Fibroblast of villous mesenchyme (primary cell): ENCODE results near the gene BST1. TPM values are rescaled to one million over a fixed set of nuclear protein-coding genes. Genes with fewer than 3 reads are reported as not detected.
"Not testable (repeated sequence)": the region's sequence is repeated elsewhere in the genome, so short reads cannot be mapped to it uniquely, and the experiment has no call there.

Experiments used
- DNase-seq: peaks from one replicate; pipeline ENCODE4 v3.0.0-alpha.2; 2010; ENCODE audit warnings: low read depth
- H3K4me3 ChIP-seq: 2 replicates; pipeline ENCODE4 v1.5.1; 2011; ENCODE audit warnings: low read depth, mild to moderate bottlenecking, low read length
- CTCF ChIP-seq: IDR thresholded peaks from 2 replicates; pipeline ENCODE4 v1.5.1; 2012; ENCODE audit warnings: low read depth, mild to moderate bottlenecking, low read length; ENCODE audit not compliant: insufficient read depth
- total RNA-seq: library from RNA; depleted of rRNA; stranded (reverse); fragments of >200 nt; gene quantifications from 2 replicates; pipeline ENCODE4 v1.2.3, GENCODE V29; 2012

BST1 gene
- total RNA-seq, 1 donor, result 19.9 TPM

- DNase-seq, result no peak
- H3K4me3 ChIP-seq, result no peak overlapping the region
- TF ChIP-seq CTCF, result no peak
These were observed 55.4 kb downstream of the BST1 start for GRCh38 chr4:15758294-15758693.

GRCh38 chr4:15762460-15762859 is 59.6 kb downstream of the BST1 start:
- not testable (repeated sequence) for DNase-seq, H3K4me3 ChIP-seq

GRCh38 chr4:15765391-15765790 is 62.5 kb downstream of the BST1 start:
- H3K4me3 ChIP-seq, result no peak overlapping the region
- DNase-seq, result no peak
- TF ChIP-seq CTCF, result no peak

GRCh38 chr4:15765910-15766697 is 63.2 kb downstream of the BST1 start:
- no peak overlapping the region for H3K4me3 ChIP-seq
- no peak for TF ChIP-seq CTCF
- DNase-seq, result no peak

GRCh38 chr4:15766821-15767220 is 64.0 kb downstream of the BST1 start:
- DNase-seq, result no peak
- TF ChIP-seq CTCF, result no peak
- H3K4me3 ChIP-seq, result no peak overlapping the region

- no peak for TF ChIP-seq CTCF
- no peak for DNase-seq
- H3K4me3 ChIP-seq, result no peak overlapping the region
These were observed 66.3 kb downstream of the BST1 start for GRCh38 chr4:15769202-15769601.

GRCh38 chr4:15771216-15772058 is 68.6 kb downstream of the BST1 start:
- DNase-seq, result no peak
- TF ChIP-seq CTCF, result no peak
- H3K4me3 ChIP-seq, result no peak overlapping the region
